Activated CD4-positive, alpha-beta T cell treated with anti-CD3 and anti-CD28 coated beads, Interleukin-2, Interleukin-4, amounts not matched to agents 100 ng/mL and 50 ng/mL, durations not matched to agents 16 hours and 8 hours (primary cell): Measurements from ENCODE around the gene TOM1.

Experiments
- DNase-seq: peaks from one replicate; pipeline ENCODE4 v3.0.0-alpha.2; 2020; ENCODE audit warnings: low spot score

Gene TOM1

DNA sequence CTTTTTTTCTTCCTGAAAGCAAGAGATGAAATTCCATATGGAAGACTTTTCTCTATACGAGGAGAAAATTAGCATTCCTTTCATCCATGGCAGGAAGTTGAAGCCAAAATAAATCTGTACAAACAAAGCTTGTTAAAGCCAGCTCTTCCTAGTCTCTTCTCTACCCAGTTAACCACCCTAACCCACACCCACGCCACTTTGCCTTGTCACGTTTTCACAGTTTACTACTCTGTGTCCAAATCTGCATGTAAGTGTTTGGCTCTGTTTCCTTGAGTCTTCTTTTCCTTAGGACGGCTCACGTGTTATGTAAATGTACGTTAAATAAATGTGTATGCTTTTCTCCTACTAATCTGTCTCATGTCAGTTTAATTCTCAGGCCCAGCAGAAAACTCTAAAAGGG, 74.1 kb downstream of the TOM1 start:
- DNase-seq: no peak

- no peak for DNase-seq
Measured at GRCh38 chr22:35375031-35375430, 75.3 kb downstream of the TOM1 start.

DNA sequence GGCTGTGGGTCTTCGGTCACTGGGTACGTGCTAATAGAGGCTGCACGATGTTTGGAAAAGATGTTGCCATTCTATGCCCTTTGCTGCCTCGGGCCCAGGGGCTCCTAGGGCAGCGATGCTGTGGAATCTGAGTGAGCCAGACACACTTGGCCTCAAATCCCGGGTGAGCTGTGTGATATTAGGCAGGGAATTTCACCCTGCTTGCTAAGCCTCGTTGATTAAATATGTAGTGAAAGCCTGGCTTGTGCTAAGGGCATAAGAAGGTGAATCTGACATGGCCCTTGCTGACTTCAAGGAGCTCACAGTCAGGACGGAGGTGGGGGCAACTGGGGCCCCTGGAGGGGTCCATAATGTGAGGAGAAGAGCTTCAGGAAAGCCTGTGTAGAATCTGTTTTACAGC, 75.8 kb downstream of the TOM1 start:
- DNase-seq: no peak

DNA sequence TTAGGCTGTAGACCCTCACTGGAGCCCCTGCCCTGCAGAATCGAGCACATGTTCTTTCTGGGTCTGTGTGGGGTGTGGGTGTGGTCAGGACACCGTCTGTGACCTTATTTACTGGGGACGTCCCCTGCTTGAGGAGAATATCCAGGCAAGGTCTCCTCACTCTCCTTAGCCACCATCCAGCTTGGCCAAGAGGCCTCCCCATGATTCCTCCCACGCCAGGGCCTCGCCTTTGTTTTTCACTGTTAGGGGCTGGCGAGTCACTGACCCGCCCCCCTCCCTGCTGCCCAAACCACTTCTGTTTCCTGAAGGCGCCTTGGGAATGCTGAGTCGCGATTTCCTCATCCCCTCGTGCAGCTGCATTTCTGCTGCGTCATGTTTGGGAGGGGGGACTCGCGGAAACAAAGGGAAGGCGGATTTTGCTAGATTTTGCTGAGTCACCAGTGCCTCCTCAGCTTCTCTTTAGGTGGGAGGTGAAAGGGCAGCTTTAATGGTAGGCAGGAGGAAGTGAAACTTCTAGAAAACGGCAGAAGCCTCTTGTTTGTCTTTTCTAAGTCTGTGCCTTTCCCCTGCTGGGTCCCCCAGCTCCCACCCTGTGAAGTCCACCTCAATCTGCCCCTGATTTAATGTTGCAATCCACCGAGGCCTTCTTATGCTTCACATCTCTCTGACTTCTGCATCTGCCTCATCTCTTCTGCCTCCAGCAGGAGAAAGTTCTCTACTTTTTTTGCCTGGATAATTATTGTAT, 77.2 kb downstream of the TOM1 start:
- peak; percentile 62 for DNase-seq

DNA sequence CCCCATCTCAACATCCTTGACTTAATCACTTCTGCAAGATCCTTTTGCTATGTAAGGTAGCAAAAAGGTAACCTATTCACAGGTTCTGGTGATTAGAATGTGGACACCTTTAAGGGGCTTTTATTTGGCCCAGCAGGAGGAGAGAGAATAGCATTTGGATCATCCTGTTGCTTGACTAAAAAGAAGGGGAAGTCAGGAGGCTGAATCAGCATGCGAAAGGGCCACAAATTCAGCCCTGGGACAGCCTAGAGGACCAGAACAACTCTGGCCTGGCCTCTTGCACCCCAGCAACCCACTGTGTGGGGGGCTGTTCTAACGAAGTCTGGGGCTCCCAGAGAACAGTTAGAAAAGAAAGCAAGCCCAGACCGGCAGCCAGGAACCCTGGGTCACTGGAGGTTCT, 78.0 kb downstream of the TOM1 start:
- DNase-seq: no peak

DNA sequence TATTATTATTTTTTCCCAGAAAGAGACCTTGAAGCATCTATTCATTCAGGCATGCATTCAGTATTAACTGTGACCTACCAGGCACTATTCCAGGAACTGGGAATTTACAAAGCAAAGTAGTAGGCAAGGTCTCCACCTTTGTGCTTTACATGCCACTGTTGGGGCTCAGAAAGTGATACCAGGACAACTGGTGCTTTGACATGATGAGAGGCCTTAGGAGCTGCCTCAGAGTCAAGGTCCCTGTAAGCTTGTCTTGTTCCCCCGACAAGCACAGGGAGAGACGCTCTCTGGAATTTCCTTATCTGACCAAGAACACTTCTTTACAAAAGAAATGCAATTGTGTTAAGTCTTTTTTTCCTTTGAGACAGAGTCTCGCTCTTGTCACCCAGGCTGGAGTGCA, 78.9 kb downstream of the TOM1 start:
- no peak for DNase-seq

- DNase-seq: no peak
Measured at GRCh38 chr22:35379146-35379993, 79.7 kb downstream of the TOM1 start.

- DNase-seq: no peak
Measured at GRCh38 chr22:35380013-35380412, 80.3 kb downstream of the TOM1 start.

- peak; percentile 64 for DNase-seq
Measured at GRCh38 chr22:35380537-35381423, 81.1 kb downstream of the TOM1 start, which contains the start of gene HMOX1. Gene HMOX1 (plus strand): TSS chr22:35381096. CDS start chr22:35381174, 78 bp downstream.

DNA sequence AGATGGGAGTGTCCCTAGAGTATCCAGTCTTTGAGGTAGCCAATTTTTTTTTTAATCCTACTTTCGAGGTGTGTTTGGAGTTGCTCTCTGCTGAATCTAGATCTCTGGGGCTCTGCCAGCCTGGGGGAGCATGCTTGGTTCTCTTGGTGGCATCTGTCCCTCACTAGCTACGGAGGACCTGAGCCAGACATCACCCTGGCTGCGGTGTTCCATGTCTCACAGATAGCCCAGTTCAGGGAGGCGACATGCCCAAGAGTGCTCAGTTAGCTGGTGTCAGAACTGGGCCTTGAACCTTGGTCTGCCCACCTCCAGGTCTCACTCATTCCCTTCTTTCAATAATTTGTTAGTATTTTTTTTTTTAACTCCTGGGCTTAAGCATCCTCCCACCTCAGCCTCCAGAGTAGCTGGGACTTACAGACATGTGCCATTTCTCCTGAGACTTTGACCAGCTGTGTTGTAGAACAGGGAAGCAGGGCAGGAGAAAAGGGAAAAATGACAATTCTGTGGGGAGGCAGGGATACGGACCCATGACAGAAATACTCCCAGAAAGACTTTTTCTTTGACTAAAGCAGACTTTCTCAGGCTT, 81.8 kb downstream of the TOM1 start:
- DNase-seq: no peak

DNA sequence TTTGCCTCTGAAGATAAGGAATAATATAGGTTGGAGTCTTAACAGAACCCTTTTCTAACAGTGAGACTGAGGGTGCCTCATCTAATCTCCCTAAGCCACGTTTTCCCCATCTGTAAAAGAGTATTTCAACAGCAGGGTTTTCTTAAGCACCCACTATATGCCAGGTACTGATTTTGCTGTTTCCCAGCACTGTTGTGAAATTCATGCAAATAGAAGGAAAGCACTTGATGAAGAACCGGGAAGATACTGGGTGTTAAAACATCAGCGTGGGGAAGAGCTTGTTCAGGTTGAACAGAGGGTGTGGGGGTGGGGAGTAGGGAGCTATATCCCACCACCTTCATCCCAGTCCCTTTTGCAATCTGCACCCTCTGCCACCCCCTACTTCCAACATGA, 84.0 kb downstream of the TOM1 start:
- no peak for DNase-seq

- DNase-seq: no peak
Measured at GRCh38 chr22:35384527-35384926, 84.8 kb downstream of the TOM1 start.

GRCh38 chr22:35384975-35385588, 85.4 kb downstream of the TOM1 start:
- no peak for DNase-seq

GRCh38 chr22:35386670-35387288, 87.1 kb downstream of the TOM1 start:
- no peak for DNase-seq

DNA sequence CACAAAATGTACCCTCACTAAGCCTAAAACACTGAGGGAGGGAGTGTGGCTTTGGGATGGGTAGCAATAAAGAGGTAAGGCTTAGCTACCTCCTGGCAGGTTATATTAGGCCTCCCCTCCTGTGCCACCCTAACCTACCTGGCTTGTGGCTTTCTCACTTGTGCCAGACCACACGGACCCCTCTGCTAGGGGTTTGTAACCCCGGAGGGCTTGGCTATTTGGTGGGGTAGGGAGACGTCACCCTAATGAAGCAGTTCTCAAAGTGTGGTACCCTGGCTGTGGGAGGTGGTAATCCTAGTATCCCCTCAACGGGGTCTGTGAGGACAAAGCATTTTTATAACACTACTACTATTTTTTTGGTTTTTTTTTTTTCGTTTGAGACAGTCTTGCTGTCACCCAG, 91.2 kb downstream of the TOM1 start:
- DNase-seq: no peak

GRCh38 chr22:35392357-35392756, 92.7 kb downstream of the TOM1 start:
- no peak for DNase-seq

DNA sequence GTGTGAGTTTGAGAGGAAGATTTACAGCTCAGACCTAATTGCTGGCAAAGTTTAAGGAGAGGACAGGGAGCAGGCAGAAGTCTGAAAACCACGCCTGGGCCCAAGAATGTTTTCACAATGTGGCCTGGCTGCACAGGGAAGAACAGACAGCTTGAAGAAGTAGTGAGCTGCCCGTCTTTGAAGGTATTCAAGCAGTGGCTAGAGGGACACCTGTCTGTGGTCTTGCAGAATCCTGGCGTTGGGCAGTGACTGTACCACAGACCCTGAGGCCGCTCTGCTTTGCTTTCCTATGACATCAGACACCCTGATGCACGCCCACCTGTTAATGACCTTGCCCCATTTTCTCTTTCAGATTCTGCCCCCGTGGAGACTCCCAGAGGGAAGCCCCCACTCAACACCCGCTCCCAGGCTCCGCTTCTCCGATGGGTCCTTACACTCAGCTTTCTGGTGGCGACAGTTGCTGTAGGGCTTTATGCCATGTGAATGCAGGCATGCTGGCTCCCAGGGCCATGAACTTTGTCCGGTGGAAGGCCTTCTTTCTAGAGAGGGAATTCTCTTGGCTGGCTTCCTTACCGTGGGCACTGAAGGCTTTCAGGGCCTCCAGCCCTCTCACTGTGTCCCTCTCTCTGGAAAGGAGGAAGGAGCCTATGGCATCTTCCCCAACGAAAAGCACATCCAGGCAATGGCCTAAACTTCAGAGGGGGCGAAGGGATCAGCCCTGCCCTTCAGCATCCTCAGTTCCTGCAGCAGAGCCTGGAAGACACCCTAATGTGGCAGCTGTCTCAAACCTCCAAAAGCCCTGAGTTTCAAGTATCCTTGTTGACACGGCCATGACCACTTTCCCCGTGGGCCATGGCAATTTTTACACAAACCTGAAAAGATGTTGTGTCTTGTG, 93.7 kb downstream of the TOM1 start:
- no peak for DNase-seq

DNA sequence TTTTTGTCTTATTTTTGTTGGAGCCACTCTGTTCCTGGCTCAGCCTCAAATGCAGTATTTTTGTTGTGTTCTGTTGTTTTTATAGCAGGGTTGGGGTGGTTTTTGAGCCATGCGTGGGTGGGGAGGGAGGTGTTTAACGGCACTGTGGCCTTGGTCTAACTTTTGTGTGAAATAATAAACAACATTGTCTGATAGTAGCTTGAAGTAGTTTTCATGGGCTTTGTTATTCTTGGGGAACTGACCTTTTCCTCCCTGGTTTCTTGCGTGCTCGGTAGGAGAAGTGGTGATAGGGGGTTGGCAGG, 94.3 kb downstream of the TOM1 start:
- DNase-seq: no peak

DNA sequence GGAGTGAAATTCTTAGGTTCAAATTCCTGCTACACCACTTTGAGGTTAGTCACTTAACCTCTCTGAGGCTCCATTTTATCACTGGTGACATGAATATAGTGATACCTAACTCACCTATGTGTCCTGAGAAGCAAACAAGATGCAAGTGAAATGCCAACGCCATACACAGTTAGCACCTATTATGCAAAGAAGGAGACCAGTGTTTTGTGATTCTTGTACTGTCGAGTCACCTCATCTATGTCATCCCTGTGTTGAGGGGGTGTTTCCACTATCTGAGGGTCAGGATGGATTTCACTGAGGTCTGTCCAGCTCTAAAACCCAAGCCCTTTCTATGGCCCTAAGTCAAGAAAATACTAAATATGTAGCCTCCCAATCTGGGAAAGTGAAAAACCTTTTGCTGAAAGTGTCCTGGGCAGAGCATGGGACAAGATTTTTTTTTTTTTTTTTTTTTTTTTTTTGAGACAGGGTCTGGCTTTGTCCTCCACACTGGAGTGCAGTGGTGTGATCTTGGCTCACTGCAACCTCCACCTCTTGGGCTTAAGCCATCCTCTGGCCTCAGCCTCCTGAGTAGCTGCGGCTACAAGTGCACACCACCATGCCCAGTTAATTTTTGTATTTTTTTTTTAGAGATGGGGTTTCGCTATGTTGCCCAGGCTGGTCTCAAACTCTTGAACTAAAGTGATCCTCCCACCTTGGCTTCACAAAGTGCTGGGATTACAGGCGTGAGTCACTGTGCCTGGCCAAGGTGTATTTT, 95.3 kb downstream of the TOM1 start:
- DNase-seq: no peak
